PC-9 (cell line): ENCODE results near the gene HLA-DOB.

ENCODE experiments used
- CTCF ChIP-seq: fragments of 200-600 bp; sonication (generic); conservative IDR thresholded peaks from 2 replicates; pipeline ENCODE4 v1.6.1; 2017; ENCODE audit warnings: mixed run types, antibody characterized with exemption, mild to moderate bottlenecking, moderate library complexity
- EZH2 ChIP-seq: fragments of 200-600 bp; sonication (generic); IDR thresholded peaks from 2 replicates; pipeline ENCODE4 v1.8.0; 2017; ENCODE audit warnings: antibody characterized with exemption, low read depth

- TF ChIP-seq CTCF (no peak), EZH2 (no peak)
Observed at GRCh38 chr6:32815996-32816395, 806 bp downstream of the HLA-DOB start.
